Measurements from ENCODE around the gene HRAS. TPM values are rescaled to one million over a fixed set of nuclear protein-coding genes. Genes with fewer than 3 reads are reported as not detected.

HRAS gene
- total and polyA plus RNA-seq, 2 of the 8 experiments (the other 6 are each of a cell fraction or from before 2014, with no cell fraction given), result 44.3 to 54.7 TPM

- H3K9ac ChIP-seq (replicated peaks in 1 of 4; ENCODE audit: extremely low read depth in 1 of 4, low read depth in 3 of 4, low read length in 3 of 4), result no peak overlapping the region
- H2BK120ac ChIP-seq (replicated peaks; ENCODE audit: low read depth, low read length), result no peak overlapping the region
- H3K4me1 ChIP-seq (replicated peaks in 1 of 4; ENCODE audit: control insufficient read depth in 3 of 4, insufficient read depth in 4 of 4, low read length in 3 of 4), result no peaks in the 10 kb centered on the region
- H4K8ac ChIP-seq (ENCODE audit: extremely low read depth, insufficient read depth, low read length), result no peak overlapping the region
- DNase-seq (ENCODE audit: low read depth in 1 of 2, low spot score in 2 of 2) (no peak), FAIRE-seq (no peak)
- H3K56ac ChIP-seq (replicated peaks; ENCODE audit: insufficient read length, low read depth, low read length), result no peak overlapping the region
- no peak overlapping the region for H3K4me2 ChIP-seq (ENCODE audit: insufficient read depth in 1 of 2, low read depth in 2 of 2, low read length in 2 of 2)
- no peaks in the 10 kb centered on the region; a peak in 1 of 4 replicates for H3K79me2 ChIP-seq (ENCODE audit: control insufficient read depth in 1 of 2, insufficient read depth in 2 of 2, low read length in 2 of 2)
- no peak overlapping the region for H2AK5ac ChIP-seq (ENCODE audit: low read depth, low read length)
- WGBS, 2 experiments (ENCODE audit: extremely low coverage in 1 of 2, insufficient coverage in 1 of 2, insufficient read length in 1 of 2, insufficient replicate concordance in 2 of 2, low coverage in 1 of 2, low lambda C conversion rate in 2 of 2, missing lambda C conversion rate in 1 of 2), result 88% methylated on average over 7 of the region's 7 CpGs; no CpG with 5 or more reads in 1 of the 2 experiments
- H4K91ac ChIP-seq (replicated peaks; ENCODE audit: insufficient read length, low read length), result no peak overlapping the region
- H2BK15ac ChIP-seq (ENCODE audit: low read length), result no peak overlapping the region
- H2BK5ac ChIP-seq (ENCODE audit: low read depth, low read length), result no peak overlapping the region
- POLR2A ChIA-PET (ENCODE audit: partially characterized antibody), result interaction anchor here (1.0 to 1.1 kb wide), 3 partner anchors 9 to 19 kb away, joined by 3 to 6 read pairs (median 3); no protein-coding TSS in a partner anchor
- H3K23me2 ChIP-seq (ENCODE audit: low read depth, low read length), result no peaks in the 10 kb centered on the region
- no peaks in the 10 kb centered on the region; the same call in 1 of the 2 replicates for H3K79me1 ChIP-seq (ENCODE audit: low read depth, low read length)
- no peaks in the 10 kb centered on the region for H3K27me3 ChIP-seq (replicated peaks in 1 of 4; ENCODE audit: control insufficient read depth in 3 of 4, extremely low read depth in 1 of 4, insufficient read depth in 3 of 4, low read length in 3 of 4)
- no peak overlapping the region for H3K18ac ChIP-seq (ENCODE audit: extremely low read depth, low read length)
- H2AFZ ChIP-seq (ENCODE audit: low read length), result no peak overlapping the region
- CTCF ChIA-PET (ENCODE audit: partially characterized antibody), result interaction anchor here (0.9 kb wide), 1 partner anchor 76 kb away, joined by 3 read pairs; the partner anchor contains the start of gene SIGIRR
- no peak overlapping the region for H2BK12ac ChIP-seq (ENCODE audit: low read depth, low read length)
- no peak overlapping the region for H3K4ac ChIP-seq (replicated peaks; ENCODE audit: insufficient read length, low read depth, low read length)
- H3K14ac ChIP-seq (ENCODE audit: insufficient read length), result no peak overlapping the region
- H3K23ac ChIP-seq (ENCODE audit: insufficient read length), result no peak overlapping the region
- H4K20me1 ChIP-seq (replicated peaks in 1 of 2; ENCODE audit: control insufficient read depth in 1 of 2, insufficient read depth in 2 of 2, low read length in 2 of 2), result peaks cover 3 to 9% of the 10 kb centered on the region in 2 experiments
- TF ChIP-seq RXRA (IDR thresholded peaks at IDR 0.05; ENCODE audit: insufficient read depth, low read depth, low read length), result no peak
- no peak for TF ChIP-seq EZH2 (IDR thresholded peaks at IDR 0.05; ENCODE audit: low read depth, low read length, severe bottlenecking)
- TF ChIP-seq SIN3A (conservative IDR thresholded peaks at IDR 0.05 in 1 of 2, IDR thresholded peaks at IDR 0.05 in 1 of 2; ENCODE audit: low read depth in 1 of 2, low read length in 2 of 2), result no peak
- TF ChIP-seq SAP30 (IDR thresholded peaks at IDR 0.05; ENCODE audit: insufficient read depth, insufficient replicate concordance, low read length), result no peak
- TF ChIP-seq TCF12 (IDR thresholded peaks at IDR 0.05; ENCODE audit: low read depth, low read length), result no peak
- no peak for TF ChIP-seq POLR2AphosphoS5 (IDR thresholded peaks at IDR 0.05; ENCODE audit: low read depth, low read length)
- no peak overlapping the region for H2BK20ac ChIP-seq (ENCODE audit: low read length)
- peaks cover 2 to 20% (median 5%) of the 10 kb centered on the region in 4 experiments; a peak in 4 of 8 replicates for H3K36me3 ChIP-seq (ENCODE audit: control insufficient read depth in 2 of 4, insufficient read depth in 4 of 4, low read length in 3 of 4)
- H3K9me3 ChIP-seq (ENCODE audit: insufficient read depth in 2 of 2, low read depth in 1 of 2, low read length in 1 of 2), result no peaks in the 10 kb centered on the region
- no peak overlapping the region for H4K5ac ChIP-seq (ENCODE audit: insufficient read length, low read depth, low read length)
- H3K4me3 ChIP-seq (ENCODE audit: extremely low read depth in 1 of 4, insufficient read depth in 2 of 4, low read depth in 3 of 4, low read length in 4 of 4), result no peak overlapping the region
- H3K27ac ChIP-seq (ENCODE audit: low read depth, low read length), result no peak overlapping the region
These were observed 44.0 kb downstream of the HRAS start for GRCh38 chr11:491358-491757.

Measured in H1 (cell line).